Articular chondrocyte of knee joint (primary cell): ENCODE measurements around the gene RBM10. TPM values are rescaled to one million over a fixed set of nuclear protein-coding genes. Genes with fewer than 3 reads are reported as not detected.

Experiments used
- small RNA-seq: library from RNA; depleted of rRNA; stranded (forward); fragments of <200 nt; gene quantifications from one replicate; pipeline ENCODE3, GENCODE V24; 2012
- total RNA-seq: library from RNA; depleted of rRNA; stranded (reverse); fragments of >200 nt; gene quantifications from 2 replicates; pipeline ENCODE4 v1.2.3, GENCODE V29; 2012

The RBM10 gene
- 27.3 and 33.2 TPM in 2 replicates for total RNA-seq

GRCh38 chrX:47144626-47145394, at the start of gene RBM10, which contains the start of gene NDUFB11:
Gene RBM10, plus strand, starts transcription at chrX:47145221. Its CDS starts 2,261 bp downstream, at chrX:47147482.
Gene NDUFB11, minus strand, starts transcription at chrX:47144702. Its CDS starts 23 bp downstream, at chrX:47144679.

GRCh38 chrX:47193475-47194193, 48.6 kb downstream of the RBM10 start, which contains the start of gene UBA1:
Gene UBA1, plus strand, starts transcription at chrX:47193829. Its CDS starts 4,974 bp downstream, at chrX:47198803.

GRCh38 chrX:47218280-47218919, 73.4 kb downstream of the RBM10 start, which contains the start of gene CDK16:
Gene CDK16, plus strand, starts transcription at chrX:47218681. Its CDS starts 4,877 bp downstream, at chrX:47223558.

GRCh38 chrX:47232803-47233332, 87.8 kb downstream of the RBM10 start, which contains the start of gene USP11:
Gene USP11, plus strand, starts transcription at chrX:47233009. Its CDS starts 35 bp downstream, at chrX:47233044.

Small RNA genes within 50 kb of the gene (small RNA-seq; reads per million reads assigned to genes)
- gene RNU12-2P: not detected

Other genes with a start within 250 kb of the RBM10 start
- 2.9 and 4.3 TPM in 2 replicates for gene JADE3, start 232.8 kb upstream of the RBM10 start, total RNA-seq
- 6.1 and 9.6 TPM in 2 replicates for gene RGN, start 66.8 kb upstream of the RBM10 start, total RNA-seq
- gene NDUFB11, start 519 bp upstream of the RBM10 start, total RNA-seq: 40.3 and 43.3 TPM in 2 replicates
- 161 and 197 TPM in 2 replicates for gene UBA1, start 48.6 kb downstream of the RBM10 start, total RNA-seq
- gene CDK16, start 73.5 kb downstream of the RBM10 start, total RNA-seq: 81.5 and 95.8 TPM in 2 replicates
- 34.5 and 35.5 TPM in 2 replicates for gene USP11, start 87.8 kb downstream of the RBM10 start, total RNA-seq
- gene ZNF157, start 225.4 kb downstream of the RBM10 start, total RNA-seq: 0.22 TPM in 1 of 2 replicates, not detected in the other